HS-5 (cell line): Measurements from ENCODE around the gene INIP.

Experiments
- DNase-seq: peaks from one replicate; pipeline ENCODE4 v3.0.0-alpha.2; 2012; ENCODE audit warnings: low read depth

Gene INIP, protein sequence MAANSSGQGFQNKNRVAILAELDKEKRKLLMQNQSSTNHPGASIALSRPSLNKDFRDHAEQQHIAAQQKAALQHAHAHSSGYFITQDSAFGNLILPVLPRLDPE

GRCh38 chr9:112717661-112718331 lies at the start of gene INIP:
Gene INIP (minus strand): TSS chr9:112718117. CDS start chr9:112716485, 1,632 bp downstream.
- DNase-seq, result peak; percentile 83

GRCh38 chr9:112765281-112765680 lies 47.4 kb upstream of the INIP start:
- DNase-seq, result no peak

GRCh38 chr9:112764837-112765236 lies 46.9 kb upstream of the INIP start:
- no peak for DNase-seq

GRCh38 chr9:112764344-112764743 lies 46.4 kb upstream of the INIP start:
- DNase-seq, result no peak

DNA sequence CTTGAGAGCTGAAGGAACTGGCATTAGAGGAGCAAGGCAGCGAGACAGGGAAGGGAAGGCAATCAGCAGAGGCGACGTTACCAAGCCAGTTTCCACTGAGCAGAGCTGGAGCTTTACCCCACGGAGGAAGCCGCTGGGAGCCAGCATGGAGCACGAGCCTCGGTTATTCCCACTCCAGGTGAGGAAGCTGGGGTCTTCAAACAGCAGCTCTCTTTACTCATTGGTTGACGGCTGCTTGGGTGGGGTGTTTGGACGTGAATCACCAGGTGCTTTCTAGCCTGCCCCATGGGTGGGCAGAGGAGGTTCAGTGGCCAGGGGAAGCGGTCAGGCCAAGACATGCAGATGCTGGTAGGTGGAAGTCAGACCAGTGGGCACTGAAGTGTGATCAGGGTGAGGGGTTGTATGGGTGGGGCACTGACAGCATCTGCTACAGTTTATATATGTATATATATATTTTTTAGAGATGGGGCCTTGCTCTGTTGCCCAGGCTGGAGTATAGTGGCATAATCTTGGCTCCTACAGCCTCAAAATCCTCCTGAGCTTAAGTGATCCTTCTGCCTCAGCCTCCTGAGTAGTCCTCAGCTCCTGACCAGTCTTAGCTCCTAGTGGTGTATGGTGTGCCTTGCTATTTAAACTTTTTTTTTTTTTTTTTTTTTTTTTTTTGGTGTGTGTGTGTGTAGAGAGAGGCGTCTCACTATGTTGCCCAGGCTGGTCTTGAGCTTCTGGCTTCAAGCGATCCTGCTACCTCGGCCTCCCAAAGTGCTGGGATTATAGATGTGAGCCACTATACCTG lies 45.0 kb upstream of the INIP start:
- no peak for DNase-seq

GRCh38 chr9:112761912-112762655 lies 44.2 kb upstream of the INIP start:
- DNase-seq, result no peak

DNA sequence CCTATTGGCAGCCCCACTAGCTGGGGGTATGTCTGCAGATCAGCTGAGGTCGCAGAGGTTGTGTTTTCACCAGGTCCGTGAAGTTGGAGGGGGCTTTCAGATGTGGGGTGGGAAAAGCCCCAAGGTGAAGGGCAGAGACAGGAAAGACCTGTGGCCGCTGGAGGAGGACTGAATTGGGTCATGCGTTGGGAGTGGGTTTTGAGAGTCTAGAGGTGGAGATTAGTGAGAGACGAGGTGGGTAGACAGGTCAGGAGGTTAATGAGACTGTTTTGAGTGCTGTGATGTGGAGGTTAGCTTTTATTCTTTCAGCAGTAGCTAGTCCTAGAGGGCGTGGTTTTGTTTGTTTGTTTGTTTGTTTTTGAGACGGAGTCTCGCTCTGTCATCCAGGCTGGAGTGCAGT lies 42.9 kb upstream of the INIP start:
- no peak for DNase-seq

DNA sequence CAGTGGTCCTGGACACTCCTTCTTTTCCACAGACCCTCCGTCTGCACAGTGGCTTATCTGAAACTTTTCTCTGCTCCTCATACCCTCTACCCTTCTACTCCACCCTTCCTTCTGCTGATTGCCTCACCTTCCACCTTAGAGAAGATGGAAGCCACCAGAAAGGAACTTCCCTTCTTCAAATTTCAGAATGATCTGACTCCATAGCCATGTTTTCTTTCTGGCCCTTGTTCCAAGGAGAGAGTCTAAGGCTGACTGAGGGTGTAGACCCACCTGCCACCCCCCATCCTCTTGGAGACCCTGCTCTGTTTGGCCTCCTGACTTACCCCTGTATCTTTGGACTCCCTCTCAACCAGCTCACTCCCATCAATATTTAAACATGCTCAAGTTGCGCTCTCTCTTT lies 40.0 kb upstream of the INIP start:
- no peak for DNase-seq

- DNase-seq, result no peak
These were observed 39.5 kb upstream of the INIP start for GRCh38 chr9:112757282-112757883.

DNA sequence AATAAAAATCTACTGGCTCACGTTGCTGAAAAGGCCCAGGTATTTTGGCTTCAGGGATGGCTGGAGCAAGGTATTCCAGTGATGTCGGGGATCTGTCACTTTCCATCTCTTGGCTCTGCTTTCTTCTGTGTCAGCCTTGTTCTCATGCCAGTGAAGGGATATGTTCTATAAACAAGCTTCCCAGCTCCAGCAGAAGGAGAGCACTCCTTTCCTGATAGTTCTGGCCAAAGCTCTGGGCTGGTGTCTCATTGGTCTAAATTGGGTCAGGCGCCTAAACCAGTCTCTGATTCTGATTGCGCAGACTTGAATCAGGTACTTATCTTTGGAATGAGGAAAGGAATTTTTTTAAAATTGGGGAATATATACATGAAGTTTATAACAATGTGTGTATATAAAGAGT lies 37.8 kb upstream of the INIP start:
- DNase-seq, result no peak

DNA sequence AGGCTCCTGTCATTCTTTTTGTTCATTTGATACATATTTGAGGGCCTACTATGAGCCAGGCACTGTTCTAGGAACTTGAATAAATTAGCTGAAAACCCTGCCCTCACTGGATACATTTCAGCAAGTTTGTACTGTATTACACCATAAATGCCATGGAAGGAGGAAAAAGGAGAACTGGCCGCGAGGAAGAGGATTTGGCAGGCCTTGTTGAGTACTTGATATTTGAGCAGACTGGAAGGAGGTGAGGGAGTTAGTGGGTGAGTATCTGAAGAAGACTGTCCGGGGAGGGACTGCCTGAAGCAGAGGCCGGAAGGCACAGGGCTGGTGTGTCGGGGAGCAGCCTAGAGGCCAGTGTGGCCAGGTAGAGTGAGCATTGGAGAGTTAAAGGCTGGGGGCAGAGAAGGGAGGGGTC lies 37.1 kb upstream of the INIP start:
- no peak for DNase-seq

DNA sequence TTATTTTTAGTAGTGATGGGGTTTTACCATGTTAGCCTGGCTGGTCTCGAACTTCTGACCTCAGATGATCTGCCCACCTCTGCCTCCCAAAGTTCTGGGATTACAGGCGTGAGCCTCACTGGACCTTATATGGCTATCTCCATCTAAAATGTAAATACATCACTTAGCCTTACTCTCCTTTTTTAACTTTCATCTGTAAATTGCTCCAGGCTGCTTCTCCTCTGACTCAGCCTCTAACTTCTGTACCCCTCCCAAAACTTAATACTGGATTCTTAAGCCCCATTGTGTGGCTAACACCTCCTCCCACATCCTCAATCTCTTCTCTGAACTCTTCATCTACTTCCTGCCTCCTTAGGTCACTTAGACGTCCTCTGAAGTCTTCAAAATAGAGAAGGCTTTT lies 36.7 kb upstream of the INIP start:
- no peak for DNase-seq

- DNase-seq, result peak; percentile 76
These were observed 35.8 kb upstream of the INIP start for GRCh38 chr9:112753725-112754124.

GRCh38 chr9:112752334-112753125 lies 34.6 kb upstream of the INIP start:
- DNase-seq, result no peak

DNA sequence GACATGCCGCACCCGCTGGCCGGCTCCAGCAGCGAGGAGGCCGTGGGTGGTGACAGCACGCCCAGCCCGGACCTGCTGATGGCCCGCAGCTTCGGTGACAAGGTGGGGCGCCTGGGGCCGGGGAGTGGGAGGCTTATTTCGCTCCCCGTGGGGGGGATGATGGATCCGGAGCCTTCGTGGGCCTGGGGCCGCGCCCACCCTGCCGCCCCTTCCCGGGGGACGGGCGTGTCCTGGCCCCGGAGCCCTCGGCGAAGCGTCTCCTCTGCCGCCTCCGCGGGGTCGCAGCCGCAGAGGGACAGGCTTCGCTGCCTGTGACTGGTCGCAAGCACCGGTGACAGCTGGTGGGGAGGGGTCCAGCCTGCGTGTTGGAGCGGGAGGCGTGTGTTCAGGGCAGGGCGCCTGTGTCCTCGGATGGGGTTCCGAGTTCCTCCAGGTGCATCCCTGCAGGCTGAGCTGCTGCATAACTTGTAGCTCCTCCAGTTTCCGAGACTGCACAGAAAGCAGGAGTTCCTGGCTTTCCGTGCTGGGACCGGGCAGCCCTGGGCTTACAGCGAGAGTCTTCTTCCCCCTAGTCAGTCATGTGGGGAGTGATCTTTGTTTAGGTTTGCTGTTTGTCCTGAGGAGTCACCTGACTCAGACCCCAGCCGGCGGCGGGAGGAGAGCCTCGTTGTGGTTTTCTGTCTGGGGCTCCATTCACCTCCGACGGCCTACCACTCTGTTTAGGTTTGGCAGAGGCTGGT lies 33.3 kb upstream of the INIP start:
- peak; percentile 51 for DNase-seq

DNA sequence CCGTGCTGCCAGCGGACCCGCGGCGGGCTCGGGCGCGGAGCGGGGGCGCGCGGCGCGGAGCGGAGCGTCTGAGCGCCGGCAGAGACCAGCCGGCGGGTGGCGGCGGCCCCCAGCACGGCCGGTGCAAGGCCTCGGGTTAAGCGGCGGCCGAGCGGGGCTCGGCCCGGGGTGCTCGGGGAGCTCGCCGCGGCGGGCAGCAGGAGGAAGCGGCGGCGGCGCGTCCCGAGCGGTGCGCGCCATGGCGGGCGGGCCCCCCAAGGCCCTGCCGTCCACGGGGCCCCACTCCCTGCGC lies 32.8 kb upstream of the INIP start:
- DNase-seq, result no peak

- DNase-seq, result peak; percentile 63
These were observed 32.3 kb upstream of the INIP start, which contains the start of gene SNX30 for GRCh38 chr9:112750016-112750763. Gene SNX30 (plus strand): TSS chr9:112750760. CDS start chr9:112751002, 242 bp downstream.

GRCh38 chr9:112747094-112747493 lies 29.2 kb upstream of the INIP start:
- no peak for DNase-seq

DNA sequence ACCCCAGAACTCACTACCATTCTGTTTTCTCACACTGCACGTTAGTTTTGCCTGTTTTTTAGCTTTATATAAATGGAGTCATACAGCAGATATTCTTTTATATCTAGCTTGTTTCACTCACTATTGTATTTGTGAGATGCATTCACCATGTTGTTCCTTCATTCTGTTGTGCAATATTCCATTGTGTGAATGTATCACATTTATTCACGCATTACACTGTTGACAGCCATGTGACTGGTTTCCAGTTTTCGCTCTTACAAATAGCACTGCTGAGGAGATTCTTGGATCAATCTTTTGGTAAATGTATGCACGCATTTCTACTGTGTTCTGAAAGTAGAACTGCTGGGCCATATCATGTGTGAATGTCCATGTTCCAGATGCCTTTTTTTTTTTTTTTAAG lies 26.3 kb upstream of the INIP start:
- no peak for DNase-seq

DNA sequence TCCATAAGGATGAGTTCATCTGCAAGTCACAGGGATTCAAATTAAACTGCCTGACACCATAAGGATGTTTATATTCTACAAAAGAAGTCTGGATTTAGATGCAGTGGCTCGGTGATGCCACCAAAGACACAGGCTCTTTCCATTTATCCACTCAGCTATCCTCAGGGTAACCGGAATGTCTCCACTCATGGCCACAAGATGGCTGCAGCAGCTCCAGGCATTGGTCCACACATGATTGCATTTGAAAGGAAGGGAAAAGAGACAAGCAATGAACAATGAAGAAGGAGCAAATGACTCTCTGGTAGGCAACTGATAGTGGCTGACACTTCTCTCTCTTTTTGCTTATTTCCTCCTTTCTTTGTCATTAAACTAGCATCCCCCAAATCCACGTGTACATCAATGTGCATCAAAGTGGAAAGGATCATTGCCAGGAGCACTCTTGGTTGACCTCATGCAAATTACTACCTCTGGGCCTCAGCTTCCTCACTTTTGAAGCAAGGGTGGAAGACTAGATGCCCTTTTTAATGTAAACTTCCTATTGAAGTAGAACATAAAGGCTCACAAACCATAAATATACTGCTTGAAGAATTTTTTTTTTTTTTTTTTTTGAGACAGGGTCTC lies 25.4 kb upstream of the INIP start:
- DNase-seq, result no peak
